ENCODE results near the gene WNT3. TPM values are rescaled to one million over a fixed set of nuclear protein-coding genes. Genes with fewer than 3 reads are reported as not detected.
"Not testable (repeated sequence)": the region's sequence is repeated elsewhere in the genome, so short reads cannot be mapped to it uniquely, and the experiment has no call there.

WNT3 gene
- total RNA-seq, 4 donors from 2014 or later, result 0.27 to 0.48 TPM; not detected in 2

GRCh38 chr17:46770818-46771560, 47.5 kb downstream of the WNT3 start:
- intact Hi-C loops (cut with DNase I; ENCODE audit: low total_unique reads), result no loop called here
- in situ Hi-C loops (cut with MboI; ENCODE audit: low pct_ligation_motif_present in 1 of 4, low pct_unique_long_range_greater_than_20kb in 1 of 4, low sequenced_read_pairs in 3 of 4), result no loop called here
- peak overlapping the region in 3 of 4 donors; percentile 54 to 64 (median 58) for H3K4me3 ChIP-seq
- H3K27me3 ChIP-seq, result peaks cover 37% of the 10 kb centered on the region
- peaks cover 8 to 19% (median 15%) of the 10 kb centered on the region in 4 donors for H3K4me1 ChIP-seq
- DNase-seq, result peak; percentile 54
- no peaks in the 10 kb centered on the region for H3K36me3 ChIP-seq
- peak overlapping the region; percentile 34 to 74 (median 62) for H3K27ac ChIP-seq
- H3K9me3 ChIP-seq, result no peaks in the 10 kb centered on the region
- WGBS, 2 donors (ENCODE audit: low coverage in 1 of 2), result 7% methylated on average over 4 of the region's 73 CpGs; no CpG with 5 or more reads in 1 of the 2 donors
- TF ChIP-seq POLR2AphosphoS5 (IDR thresholded peaks at IDR 0.05), result no peak

- in situ Hi-C loops (cut with MboI; ENCODE audit: low pct_ligation_motif_present in 1 of 4, low pct_unique_long_range_greater_than_20kb in 1 of 4, low sequenced_read_pairs in 3 of 4), result no loop called here
These were observed 48.1 kb downstream of the WNT3 start for GRCh38 chr17:46770439-46770817.

GRCh38 chr17:46769531-46770438, 48.7 kb downstream of the WNT3 start:
- Histone ChIP-seq H3K4me3 (peak overlapping the region in 2 of 4 donors; percentile 18 to 36), H3K27ac (no peak overlapping the region), H3K36me3 (no peaks in the 10 kb centered on the region), H3K9me3 (no peaks in the 10 kb centered on the region), H3K27me3 (peaks cover 37% of the 10 kb centered on the region), H3K4me1 (peaks cover 8 to 19% (median 15%) of the 10 kb centered on the region in 4 donors)
- in situ Hi-C loops (cut with MboI; ENCODE audit: low pct_ligation_motif_present in 1 of 4, low pct_unique_long_range_greater_than_20kb in 1 of 4, low sequenced_read_pairs in 3 of 4), result no loop called here
- intact Hi-C loops (cut with DNase I; ENCODE audit: low total_unique reads), result no loop called here
- 20 to 63% methylated on average over 1 to 55 of the region's 56 CpGs for WGBS, 2 donors (ENCODE audit: low coverage in 1 of 2)
- no peak for DNase-seq
- TF ChIP-seq EP300 (IDR thresholded peaks at IDR 0.05; ENCODE audit: low read depth) (no peak), POLR2AphosphoS5 (IDR thresholded peaks at IDR 0.05) (no peak), POLR2A (IDR thresholded peaks at IDR 0.05) (no peak), CTCF (IDR thresholded peaks at IDR 0.05) (no peak)

More at GRCh38 chr17:46770439-46770817, 48.1 kb downstream of the WNT3 start:
- TF ChIP-seq POLR2A (IDR thresholded peaks at IDR 0.05) (no peak), POLR2AphosphoS5 (IDR thresholded peaks at IDR 0.05) (no peak), CTCF (IDR thresholded peaks at IDR 0.05) (no peak), EP300 (IDR thresholded peaks at IDR 0.05; ENCODE audit: low read depth) (no peak)
- Histone ChIP-seq H3K4me1 (peaks cover 8 to 19% (median 15%) of the 10 kb centered on the region in 4 donors), H3K27me3 (peaks cover 37% of the 10 kb centered on the region), H3K4me3 (peak overlapping the region in 1 of 4 donors; percentile 54), H3K27ac (no peak overlapping the region), H3K9me3 (no peaks in the 10 kb centered on the region), H3K36me3 (no peaks in the 10 kb centered on the region)
- no peak for DNase-seq
- 69% methylated on average over 14 of the region's 14 CpGs; no CpG with 5 or more reads in 1 of the 2 donors for WGBS, 2 donors (ENCODE audit: low coverage in 1 of 2)
- intact Hi-C loops (cut with DNase I; ENCODE audit: low total_unique reads), result no loop called here

- Histone ChIP-seq H3K27me3 (peaks cover 36% of the 10 kb centered on the region), H3K4me1 (peaks cover 8 to 19% (median 15%) of the 10 kb centered on the region in 4 donors)
- intact Hi-C loops (cut with DNase I; ENCODE audit: low total_unique reads); H3K9me3 ChIP-seq; in situ Hi-C loops (cut with MboI; ENCODE audit: low pct_ligation_motif_present in 1 of 4, low pct_unique_long_range_greater_than_20kb in 1 of 4, low sequenced_read_pairs in 3 of 4); DNase-seq; H3K27ac ChIP-seq; H3K4me3 ChIP-seq; H3K36me3 ChIP-seq: not testable (repeated sequence)
- 93 to 95% methylated on average over 3 to 14 of the region's 14 CpGs for WGBS, 2 donors (ENCODE audit: low coverage in 1 of 2)
These were observed 49.6 kb downstream of the WNT3 start for GRCh38 chr17:46768896-46769295.

GRCh38 chr17:46768540-46768870, 50.0 kb downstream of the WNT3 start:
- 91% methylated on average over 15 of the region's 15 CpGs; no CpG with 5 or more reads in 1 of the 2 donors for WGBS, 2 donors (ENCODE audit: low coverage in 1 of 2)
- Histone ChIP-seq H3K27me3 (peaks cover 32% of the 10 kb centered on the region), H3K27ac (no peak overlapping the region), H3K4me3 (no peak overlapping the region), H3K36me3 (no peaks in the 10 kb centered on the region), H3K9me3 (no peaks in the 10 kb centered on the region), H3K4me1 (peaks cover 8 to 19% (median 15%) of the 10 kb centered on the region in 4 donors)
- in situ Hi-C loops (cut with MboI; ENCODE audit: low pct_ligation_motif_present in 1 of 4, low pct_unique_long_range_greater_than_20kb in 1 of 4, low sequenced_read_pairs in 3 of 4), result no loop called here
- TF ChIP-seq POLR2A (IDR thresholded peaks at IDR 0.05) (no peak), EP300 (IDR thresholded peaks at IDR 0.05; ENCODE audit: low read depth) (no peak), CTCF (IDR thresholded peaks at IDR 0.05) (no peak), POLR2AphosphoS5 (IDR thresholded peaks at IDR 0.05) (no peak)
- no peak for DNase-seq
- intact Hi-C loops (cut with DNase I; ENCODE audit: low total_unique reads), result no loop called here

All from transverse colon (tissue), 4 donors.